Jurkat, Clone E6-1 (cell line): ENCODE results near the gene CORO7.
A peak's percentile ranks its signal among the peaks of the same experiment; 100 is the strongest.

Source experiments
- DNase-seq: peaks from one replicate; pipeline ENCODE4 v3.0.0-alpha.2; 2011; ENCODE audit warnings: low read depth, low spot score
- H3K4me3 ChIP-seq: 2 replicates; pipeline ENCODE4 v1.5.1; 2011; ENCODE audit warnings: mild to moderate bottlenecking, low read length, control low read depth, moderate library complexity

The CORO7 gene

DNA sequence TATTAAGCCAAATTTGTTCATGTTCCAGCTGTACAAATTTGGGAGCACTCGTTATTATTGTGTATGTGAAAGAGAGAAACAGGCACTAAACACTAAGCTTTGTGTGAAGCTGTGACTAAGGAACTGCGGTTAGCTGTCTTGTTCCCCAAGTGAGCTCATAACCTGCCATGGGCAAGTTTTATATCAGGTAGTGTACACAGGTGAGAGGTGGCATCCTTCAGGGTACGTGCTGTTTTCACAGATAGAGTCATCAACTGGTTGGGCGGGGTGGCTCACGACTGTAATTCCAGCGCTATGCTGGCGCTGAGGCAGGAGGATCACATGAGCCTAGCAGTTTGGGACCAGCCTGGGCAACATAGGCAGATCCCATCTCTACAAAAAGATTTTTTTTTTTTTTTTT is 12.1 kb upstream of the CORO7 start:
- no peak overlapping the region for H3K4me3 ChIP-seq
- DNase-seq: no peak

DNA sequence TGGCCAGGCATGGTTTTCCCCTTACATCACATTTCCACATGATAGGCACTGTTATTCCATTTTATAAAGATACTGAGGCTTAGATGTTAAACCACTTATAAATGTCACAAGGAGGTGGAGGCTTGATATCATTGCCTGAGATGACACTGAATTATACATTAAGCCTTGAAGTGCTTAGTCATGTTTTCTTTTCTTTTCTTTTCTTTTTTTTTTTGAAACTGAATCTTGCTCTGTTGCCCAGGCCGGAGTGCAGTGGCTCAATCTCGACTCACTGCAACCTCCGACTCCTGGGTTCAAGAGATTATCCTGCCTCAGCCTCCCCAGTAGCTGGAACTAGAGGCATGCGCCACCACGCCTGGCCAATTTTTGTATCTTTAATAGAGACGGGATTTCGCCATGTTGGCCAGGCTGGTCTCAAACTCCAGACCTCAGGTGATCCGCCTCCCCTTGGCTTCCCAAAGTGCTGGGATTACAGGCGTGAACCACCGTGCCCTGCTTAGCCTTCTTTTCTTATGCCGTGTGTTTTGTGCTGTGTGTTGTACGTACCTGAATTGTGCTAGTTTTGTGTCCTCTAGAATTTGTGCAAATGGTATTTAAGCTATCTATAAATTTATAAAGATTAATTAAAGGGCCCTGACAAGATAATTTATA is 10.5 kb upstream of the CORO7 start:
- peak overlapping the region; percentile 85 for H3K4me3 ChIP-seq
- no peak for DNase-seq

DNA sequence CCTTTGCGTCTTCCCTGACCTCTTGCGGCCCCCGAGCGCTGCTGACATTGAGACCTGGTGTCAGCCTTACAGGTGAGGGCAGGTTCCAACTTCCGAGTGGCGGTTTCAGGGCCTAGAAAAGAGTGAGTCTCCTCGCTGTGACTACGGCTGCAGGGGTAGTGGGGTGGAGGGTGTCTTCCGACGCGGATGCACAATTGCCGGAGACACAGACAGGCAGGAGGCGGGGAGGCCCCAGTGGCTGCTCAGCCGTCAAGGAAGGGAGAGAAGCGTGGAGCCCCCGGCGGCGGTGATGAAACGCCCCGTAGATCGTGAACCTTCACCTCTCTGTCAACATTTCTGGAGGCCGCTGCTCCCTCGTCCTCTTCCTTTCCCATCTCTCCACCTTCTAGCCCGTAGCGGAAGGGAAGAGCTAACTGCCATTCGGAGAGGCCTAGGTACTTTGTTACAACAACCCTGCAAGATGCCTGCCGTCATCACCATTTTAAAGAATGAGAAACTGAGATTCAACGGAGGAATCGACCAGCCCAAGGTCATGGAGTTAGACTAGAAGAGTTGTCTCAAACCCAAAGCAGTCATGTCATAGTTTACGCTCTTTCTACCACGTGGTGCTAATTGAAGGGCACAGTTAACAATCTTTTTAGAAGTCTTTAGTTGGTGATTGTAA is 9.8 kb upstream of the CORO7 start:
- DNase-seq: peak; percentile 26

DNA sequence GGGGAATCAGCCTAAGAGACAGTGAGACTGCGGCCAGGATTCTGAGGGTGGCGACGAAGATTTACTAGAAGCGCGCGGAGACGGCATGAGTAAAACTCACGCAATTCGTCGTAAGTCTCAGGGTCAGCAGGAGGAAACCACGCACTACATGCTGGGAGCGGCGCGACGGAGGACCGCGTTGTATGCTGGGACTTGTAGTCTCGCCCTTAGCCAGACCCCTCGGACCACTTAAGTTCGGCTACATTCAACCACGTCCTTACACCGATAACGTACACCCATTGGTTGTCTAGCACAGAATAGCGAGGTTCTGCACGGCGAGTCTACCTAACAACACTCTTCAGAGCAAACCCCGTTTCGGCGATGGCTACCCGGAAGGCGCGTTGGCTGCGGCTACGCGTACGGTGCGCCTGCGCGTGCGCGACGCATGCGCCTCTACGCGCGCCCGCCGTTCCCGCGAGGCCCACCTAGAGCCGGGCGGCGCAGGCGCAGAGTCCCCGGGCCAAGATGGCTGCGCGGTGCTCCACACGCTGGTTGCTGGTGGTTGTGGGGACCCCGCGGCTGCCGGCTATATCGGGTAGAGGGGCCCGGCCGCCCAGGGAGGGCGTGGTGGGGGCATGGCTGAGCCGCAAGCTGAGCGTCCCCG is 9.1 kb upstream of the CORO7 start, which contains the start of gene DNAJA3:
DNAJA3 (plus strand) TSS at position 491 of the 643 bp plus-strand sequence; CDS start at position 505, 14 bp downstream.
- peak within 1 kb of the TSS; percentile 85 for H3K4me3 ChIP-seq
- DNase-seq: peak; percentile 96

More for the DNA sequence above, 9.8 kb upstream of the CORO7 start:
- H3K4me3 ChIP-seq: peak overlapping the region; percentile 85

DNA sequence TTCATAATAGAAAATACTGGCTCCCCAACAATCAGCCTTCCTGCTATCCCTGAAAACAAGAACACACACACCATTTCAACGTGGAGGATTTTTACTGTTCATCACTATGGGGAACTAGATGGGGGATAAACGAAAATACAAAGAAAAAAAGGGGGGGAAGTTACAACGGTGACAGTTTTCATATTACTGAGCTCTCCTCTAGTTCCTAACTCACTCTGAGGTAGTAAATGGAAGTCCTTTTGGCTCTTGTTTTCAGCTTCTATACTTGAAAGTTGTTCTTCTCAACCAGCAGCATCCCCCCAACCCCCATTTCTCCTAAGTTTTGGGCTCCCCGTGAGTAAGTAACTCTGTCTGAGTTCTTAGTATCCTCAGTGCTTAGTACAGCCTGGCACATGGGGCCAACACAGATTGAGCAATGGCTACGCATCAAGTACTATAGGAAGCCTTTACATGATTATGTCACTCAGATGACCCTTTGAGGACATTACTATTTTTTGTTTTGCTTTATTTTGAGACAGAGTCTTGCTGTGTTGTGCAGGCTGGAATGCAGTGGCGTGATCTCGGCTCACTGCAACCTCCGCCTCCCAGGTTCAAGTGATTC is 4.2 kb upstream of the CORO7 start:
- H3K4me3 ChIP-seq: no peak overlapping the region
- DNase-seq: no peak

DNA sequence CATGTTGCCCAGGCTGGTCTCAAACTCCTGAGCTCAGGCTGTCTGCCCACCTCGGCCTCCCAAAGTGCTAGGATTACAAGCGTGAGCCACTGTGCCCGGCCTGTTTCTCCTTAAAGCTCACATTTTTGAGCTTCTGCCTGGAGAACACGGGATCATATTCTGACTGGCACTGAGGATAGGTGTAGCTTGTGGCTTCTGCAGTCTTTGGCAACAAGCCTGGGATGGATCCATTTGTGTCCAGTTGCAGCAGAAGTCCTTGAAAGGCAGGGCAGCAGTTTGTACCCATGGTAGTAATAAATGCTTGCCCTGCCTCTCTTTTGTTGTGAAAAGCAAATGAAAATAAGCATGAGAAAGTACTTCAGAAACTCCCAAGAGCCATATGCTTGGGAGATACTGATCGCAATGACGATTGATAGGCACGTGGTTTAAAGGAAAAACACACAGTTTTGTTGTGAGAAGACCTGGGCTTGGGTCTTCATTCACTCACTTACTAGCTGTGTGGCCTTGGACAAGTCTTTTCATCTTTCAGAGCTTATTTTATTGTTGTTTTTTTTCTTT is 3.1 kb upstream of the CORO7 start:
- no peak for DNase-seq
- H3K4me3 ChIP-seq: no peak overlapping the region

DNA sequence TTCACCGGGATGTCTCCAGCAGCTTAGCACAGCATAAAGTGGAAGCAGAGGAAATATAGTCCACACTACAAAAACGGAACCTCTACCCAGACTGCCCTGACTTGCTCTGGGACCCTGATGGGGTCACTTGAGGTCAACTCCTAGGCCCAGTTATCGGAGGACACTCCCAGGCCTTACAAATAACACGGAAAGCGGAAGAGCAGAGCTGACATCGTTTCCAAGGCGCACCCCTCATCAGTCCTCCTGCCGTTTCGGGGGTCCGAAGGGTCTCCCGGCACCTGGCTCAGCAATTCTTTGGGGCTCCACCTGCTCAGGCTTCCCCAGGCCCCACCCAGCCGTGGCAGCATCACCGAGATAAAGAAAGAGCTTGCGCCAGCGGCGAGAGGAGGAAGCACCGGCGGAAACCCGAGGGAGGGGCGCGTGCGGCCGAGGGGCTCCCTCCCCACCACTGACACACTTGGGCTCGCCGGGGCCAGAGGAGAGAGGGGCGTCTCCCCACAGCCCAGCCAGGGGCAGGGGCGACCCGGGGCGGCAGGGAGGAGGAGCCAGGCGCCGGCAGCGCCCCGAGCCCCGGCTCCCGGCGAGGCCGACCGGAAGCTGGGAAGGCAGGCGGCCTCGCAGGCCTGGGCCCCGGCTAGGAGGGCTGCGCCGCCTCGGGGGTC is 727 bp downstream of the CORO7 start:
- peak overlapping the region; percentile 59 for H3K4me3 ChIP-seq
- DNase-seq: no peak

DNA sequence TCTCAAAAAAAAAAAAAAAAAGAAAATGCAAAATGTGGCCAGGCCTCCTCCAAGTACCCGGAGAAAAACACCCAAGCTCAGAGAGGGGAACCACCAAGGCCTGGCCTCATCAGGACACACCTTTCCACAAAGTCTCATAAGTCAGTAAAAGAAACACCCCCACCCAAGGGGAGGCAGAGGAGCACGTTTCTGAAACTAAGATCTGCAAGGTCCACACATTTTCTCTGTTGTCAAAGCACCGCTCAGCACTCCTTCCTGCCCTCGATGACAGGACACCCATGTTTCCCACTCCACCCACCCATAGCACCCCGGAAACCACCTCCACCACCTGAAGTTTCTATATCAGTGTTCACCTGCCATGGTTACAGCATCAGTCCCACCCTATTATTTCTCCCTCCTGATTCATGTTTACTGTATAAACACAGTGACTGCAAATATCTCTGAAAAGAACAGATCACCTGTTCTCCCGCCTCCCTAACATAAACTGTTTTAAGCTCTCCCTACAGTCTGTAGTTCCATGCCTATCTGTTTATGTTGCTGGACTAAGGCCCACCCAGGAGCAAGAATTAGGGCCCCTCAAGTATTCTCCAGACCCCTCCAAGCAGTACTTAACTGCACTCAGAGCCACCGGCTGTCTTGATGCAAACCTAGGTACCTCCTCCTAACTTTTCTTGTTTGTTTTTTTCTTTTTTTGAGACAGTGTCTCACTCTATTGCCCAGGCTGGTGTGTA is 2.0 kb downstream of the CORO7 start:
- DNase-seq: no peak
- no peak overlapping the region for H3K4me3 ChIP-seq

DNA sequence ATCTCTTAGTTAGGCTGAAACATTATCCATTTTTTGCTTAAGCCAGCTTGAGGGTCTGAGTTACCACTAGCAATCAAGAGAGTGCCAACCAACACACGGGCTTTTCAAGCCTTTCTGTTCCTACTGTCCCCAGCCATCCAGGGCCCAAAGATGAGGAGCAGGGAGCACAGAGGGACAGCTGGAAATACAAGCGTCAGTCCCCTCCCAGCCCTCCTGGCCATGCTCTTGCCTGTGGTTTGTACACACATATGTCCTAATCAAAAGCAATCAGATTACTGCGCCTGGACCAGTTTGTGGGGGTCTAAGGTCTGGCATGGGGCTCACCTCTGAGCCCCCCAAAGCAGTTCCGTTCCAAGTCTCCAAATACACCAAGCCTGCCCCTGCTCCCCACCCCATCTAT is 3.5 kb downstream of the CORO7 start:
- H3K4me3 ChIP-seq: no peak overlapping the region
- DNase-seq: no peak

DNA sequence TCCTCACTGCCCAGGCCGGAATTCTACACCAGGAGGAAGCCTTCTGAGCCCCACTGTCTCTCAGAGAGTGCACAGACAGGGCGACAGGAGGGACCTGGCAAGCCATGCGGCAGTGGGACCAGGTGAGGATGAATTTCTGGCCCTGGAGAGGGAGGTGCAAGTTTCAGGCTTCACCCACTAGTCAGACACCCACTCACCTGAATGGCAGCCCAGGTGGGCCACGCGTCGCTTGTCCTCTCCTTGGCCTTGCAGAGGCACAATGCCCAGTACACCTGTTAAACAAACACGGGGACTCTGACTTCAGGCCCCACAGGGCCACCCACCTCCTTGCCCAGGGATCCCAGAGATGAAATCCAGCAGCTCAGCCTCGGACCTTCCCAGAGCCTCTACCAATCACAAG is 4.2 kb downstream of the CORO7 start:
- DNase-seq: no peak
- no peak overlapping the region for H3K4me3 ChIP-seq

DNA sequence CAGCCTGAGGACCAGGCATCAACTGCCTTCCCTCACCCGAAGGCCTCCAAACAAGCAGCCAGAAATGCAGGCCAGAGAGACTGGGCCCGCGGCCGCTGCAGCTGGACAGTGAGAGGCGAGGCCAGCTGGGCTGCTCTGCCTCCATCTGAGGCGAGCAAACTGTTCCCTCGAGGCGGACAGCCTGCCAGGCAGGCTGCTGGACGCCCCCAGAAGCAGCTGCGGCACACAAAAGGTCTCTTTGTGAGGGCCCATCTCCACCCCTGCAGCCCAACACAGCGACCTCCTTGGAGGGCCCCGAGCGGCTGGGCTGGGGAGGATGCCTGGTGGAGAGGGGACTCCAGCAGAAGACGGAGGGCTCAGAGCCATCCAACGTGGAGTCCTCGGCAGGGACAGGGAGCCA is 4.7 kb downstream of the CORO7 start:
- no peak for DNase-seq
- no peak overlapping the region for H3K4me3 ChIP-seq

DNA sequence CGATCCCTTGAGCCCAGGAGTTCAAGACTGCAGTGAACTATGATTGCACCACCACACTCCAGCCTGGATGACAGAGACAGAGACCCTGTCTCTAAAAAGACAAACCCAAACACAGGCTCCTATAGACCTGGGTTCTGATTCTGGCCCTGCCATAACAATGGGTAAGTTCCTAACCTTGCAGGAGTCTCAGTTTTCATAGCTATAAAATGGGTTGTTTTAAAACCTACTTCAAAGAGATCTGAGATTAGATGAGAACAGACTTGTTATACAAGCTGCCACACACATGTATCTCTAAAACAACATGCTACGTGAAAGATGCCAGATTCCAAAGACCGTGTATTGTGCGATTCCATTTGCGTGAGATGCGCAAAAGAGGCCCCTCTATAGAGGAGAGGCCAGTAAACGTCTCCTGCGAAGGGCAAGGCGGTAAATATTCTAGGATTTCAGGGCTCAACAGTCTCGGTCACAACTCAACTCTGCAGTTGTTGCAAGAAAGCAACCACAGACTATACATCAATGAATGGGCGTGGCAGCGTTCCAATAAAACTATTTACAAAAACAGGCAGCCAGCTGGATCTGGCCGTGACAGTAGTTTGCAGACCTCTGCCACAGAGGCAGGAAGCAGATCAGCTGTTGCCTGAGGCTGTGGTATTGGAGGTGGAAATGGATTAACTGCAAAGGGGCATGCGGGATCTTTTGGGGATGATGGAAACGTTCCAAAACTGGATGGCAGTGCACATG is 5.9 kb downstream of the CORO7 start:
- DNase-seq: peak; percentile 24
- H3K4me3 ChIP-seq: no peak overlapping the region

DNA sequence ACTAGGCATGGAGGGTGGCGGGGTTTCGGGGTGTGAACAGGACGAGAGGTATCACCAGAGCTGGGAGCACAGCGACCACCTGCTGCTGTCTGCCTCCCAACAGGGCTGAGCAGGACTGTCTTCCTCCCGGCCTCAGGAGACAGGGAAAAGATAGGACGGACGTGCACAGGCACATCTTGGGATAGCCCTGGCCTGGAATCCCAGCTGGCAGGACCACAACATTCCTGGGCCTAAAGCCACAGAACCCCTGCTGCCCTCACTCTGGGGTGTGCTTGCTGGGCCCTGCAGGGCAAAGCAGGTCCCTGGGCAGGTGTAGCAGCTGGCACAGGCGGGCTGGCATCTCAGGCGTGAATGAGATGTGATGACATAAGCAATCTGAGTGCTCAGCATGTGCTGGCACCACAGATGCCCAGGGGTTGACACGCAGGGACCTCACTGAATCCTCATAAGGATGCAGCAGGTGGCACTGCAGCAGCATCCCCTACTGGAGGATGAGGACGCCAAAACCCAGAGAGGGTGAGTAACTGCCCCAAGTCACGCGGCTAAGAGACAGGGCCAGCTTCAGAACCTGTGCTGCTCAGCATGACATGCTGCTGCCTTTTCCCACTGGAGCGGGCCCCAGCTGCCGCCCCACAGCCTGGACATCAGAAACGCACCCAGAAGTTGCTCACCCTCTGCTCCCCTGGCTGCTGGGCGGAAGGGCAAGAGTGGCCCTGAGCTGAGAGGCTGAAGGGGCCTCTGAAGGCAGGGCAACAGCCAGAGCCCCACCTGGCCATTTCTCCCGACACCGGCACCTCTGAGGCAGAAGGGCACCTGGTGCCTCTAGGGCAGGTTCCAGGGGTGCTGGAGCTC is 7.1 kb downstream of the CORO7 start:
- H3K4me3 ChIP-seq: no peak overlapping the region
- DNase-seq: no peak

DNA sequence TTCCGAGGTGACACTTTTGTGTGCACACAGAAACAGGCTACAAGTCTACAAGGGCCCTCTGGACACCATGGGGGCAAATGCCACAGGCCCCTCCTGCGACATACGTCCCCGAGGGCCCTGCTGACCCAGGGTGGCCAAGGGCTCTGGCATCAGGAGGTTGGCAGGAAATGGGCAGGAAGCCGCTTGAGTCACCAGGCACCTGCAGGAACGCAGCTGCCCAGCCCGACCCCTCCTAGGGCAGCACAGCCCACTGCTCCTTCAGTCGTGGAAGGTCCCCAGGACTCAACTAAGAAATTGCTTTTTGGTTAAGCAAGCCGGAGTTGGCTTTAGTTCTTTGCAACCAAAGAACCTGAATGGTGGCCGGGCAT is 8.1 kb downstream of the CORO7 start:
- DNase-seq: no peak
- no peak overlapping the region for H3K4me3 ChIP-seq

DNA sequence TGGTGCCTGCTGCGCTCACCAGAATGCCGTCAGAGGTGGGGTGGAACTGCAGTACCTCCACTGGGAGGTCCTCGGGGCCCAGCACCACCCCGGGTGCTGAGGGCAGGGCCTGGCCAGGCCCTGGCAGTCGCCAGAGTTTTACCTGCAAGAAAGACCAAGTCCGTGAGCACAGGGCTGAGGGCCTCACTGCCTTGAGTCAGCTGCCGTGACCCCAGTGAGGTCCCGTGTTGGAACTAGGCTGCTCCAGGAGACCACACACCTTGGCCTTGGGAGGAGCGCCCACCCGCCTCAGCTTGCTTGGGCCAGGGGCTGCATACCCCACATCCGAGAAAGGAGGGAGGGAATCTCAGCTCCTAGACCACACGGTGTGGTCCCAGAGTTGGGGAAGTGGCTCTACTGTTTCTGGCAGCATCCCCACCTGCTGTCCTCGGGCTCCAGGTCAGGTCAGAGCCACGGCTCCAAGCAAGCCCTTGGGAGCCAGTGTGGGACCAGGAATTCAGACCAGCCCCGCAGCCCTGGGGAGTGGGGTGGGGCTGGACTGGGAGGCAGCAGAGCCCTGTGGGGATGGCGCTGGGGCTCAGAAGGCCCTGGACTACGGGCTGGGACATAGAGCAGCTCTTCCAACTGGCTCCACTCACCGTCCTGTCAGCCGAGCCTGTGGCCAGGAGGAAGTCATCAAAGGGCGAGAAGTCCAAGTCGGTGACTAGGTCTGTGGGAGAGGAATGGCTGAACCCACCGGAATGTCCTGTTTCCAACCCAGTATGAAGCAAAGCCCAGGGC is 8.7 kb downstream of the CORO7 start:
- no peak for DNase-seq

DNA sequence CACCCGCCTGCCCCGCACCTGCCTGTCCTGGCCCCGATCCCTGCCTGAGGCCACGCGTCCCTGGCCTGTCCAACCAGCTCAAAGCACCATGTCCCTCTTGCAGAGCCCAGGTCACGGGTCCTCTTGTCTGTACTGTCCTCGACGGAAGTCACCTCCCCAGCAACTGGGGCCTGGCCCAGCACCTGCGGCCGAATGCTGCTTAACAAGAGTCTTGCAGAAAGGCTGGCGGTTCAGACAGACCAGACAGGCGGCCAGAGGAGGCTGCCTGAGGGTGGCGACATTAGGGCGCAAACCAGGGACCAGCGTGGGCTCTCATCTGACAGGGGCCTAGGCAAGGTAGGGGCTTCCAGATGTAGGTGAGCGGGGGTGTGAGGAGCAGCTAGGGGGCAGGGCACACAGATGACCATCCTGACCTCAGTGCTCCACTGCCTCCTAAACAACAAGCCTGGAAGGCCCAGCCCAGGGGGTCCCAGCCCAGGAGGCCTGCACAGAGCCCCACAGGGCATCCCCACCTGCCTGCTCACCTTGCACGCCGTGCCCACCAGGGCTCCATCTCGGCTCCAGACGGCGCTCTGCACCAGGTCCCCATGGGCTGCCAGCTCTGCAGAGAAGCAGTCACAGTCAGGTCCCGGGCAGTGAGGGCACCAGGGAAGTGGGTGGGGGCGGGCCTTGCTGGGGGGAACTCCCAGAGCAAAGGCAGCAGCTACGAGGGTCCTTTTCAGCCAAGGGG is 11.3 kb downstream of the CORO7 start:
- no peak overlapping the region for H3K4me3 ChIP-seq
- DNase-seq: no peak

More for the DNA sequence above, 8.7 kb downstream of the CORO7 start:
- H3K4me3 ChIP-seq: no peak overlapping the region
